ENCODE data around the gene DR1.

Gene DR1

DNA sequence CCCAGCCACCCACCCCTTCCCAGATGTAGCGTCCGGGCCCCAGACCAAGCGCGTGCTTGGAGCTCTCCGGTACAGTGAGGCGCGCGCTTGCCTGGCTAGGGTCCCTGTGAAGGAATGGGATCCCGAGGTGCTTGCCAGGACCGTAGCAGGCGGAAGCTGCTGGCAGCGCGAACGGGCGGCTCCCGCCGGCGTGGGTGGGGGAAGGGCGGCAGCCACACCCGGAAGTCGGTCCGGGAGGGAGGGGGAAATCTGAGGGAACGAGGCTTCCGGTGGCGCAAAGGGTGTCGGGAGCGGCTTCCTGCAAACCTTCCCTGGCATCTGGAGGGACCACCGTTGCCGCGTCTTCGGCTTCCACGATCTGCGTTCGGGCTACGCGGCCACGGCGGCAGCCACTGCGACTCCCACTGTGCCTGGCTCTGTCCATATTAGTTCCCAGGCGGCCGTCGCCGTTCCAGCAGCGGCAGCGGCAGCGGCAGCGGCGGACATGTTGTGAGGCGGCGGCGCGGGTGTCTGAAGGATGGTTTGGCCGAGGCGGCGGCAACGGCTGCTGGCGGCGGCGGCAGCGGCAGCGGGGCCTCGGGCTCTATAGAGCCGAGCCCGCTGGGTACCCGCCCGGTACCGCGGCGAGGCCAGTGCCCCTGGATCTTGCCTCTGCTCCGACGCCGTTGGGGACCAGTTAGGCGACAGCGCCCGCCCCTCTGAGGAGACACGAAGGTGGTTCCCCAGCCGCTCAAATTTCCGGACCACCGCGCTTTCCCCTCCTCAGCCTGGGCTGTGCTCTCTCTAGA is at the start of gene DR1:
Gene DR1, plus strand, starts transcription at position 275 of the 788 bp plus-strand sequence. CDS start 739 bp downstream, outside the sequence.
- Mint-ChIP-seq H3K36me3 (ENCODE audit: low read depth) (peaks cover 32% of the 10 kb centered on the region), H3K9me3 (no peaks in the 10 kb centered on the region), H3K27me3 (no peaks in the 10 kb centered on the region), H3K4me3 (peak within 1 kb of the TSS; percentile 97), H3K4me1 (peaks cover 36% of the 10 kb centered on the region), H3K27ac (peak within 1 kb of the TSS; percentile 97)
- ATAC-seq (peak; percentile 81), DNase-seq (peak; percentile 95)

DNA sequence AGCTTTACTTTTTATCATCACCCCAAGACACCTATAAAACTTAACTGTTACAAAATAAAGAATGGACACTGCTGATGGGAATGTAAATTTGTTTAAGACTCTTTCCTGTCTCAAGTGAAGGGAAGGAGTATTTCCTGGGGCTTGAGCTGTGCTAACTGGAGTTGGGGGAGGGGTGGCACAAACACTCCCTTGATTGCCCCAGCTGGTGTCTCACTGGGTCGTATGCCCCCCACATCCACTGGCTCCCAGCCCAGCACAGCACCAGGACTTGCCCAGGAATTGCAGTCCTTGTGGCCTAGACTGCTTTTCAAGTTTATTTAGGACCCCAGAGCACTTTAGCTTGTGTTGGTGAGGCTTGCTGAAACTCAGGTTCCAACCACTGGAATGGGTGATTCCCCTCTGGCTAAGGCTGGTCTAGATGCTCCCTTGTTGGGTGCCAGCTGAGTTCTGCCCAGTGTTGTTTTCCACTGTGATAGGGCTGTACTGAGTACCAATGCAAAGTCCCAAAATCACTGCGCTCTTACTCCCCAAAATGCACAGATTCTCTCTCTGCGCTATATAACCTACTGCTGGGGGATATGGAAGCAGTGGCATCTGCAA is 49.1 kb upstream of the DR1 start:
- Mint-ChIP-seq H3K27ac (no peak overlapping the region), H3K9me3 (no peaks in the 10 kb centered on the region), H3K4me3 (no peak overlapping the region), H3K4me1 (no peaks in the 10 kb centered on the region), H3K36me3 (ENCODE audit: low read depth) (peaks cover 8% of the 10 kb centered on the region), H3K27me3 (no peaks in the 10 kb centered on the region)
- ATAC-seq (no peak), DNase-seq (no peak)

DNA sequence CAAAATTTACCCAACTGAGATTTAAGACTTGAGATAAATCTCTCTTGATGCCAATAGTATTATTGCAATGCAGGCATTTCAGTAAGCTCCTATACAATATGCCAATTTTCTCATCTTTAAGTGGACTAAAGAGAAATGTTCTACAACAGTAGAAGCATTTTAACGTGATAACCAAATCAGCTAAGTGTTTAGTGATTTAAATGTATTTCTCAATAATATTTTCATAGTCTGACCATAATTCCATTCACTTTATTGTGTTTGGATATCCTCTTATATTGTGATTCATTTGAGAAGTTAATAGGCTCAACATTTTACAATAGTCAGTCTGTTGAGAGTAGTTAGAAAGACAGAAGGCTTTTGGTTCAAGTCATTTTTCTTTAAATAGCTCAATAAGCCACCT is 44.6 kb upstream of the DR1 start:
- no peaks in the 10 kb centered on the region for H3K27me3 Mint-ChIP-seq
- DNase-seq (no peak), ATAC-seq (no peak)
- no peak overlapping the region for H3K4me3 Mint-ChIP-seq
- peaks cover 2% of the 10 kb centered on the region for H3K36me3 Mint-ChIP-seq (ENCODE audit: low read depth)
- no peaks in the 10 kb centered on the region for H3K4me1 Mint-ChIP-seq
- H3K9me3 Mint-ChIP-seq = no peaks in the 10 kb centered on the region
- no peak overlapping the region for H3K27ac Mint-ChIP-seq

DNA sequence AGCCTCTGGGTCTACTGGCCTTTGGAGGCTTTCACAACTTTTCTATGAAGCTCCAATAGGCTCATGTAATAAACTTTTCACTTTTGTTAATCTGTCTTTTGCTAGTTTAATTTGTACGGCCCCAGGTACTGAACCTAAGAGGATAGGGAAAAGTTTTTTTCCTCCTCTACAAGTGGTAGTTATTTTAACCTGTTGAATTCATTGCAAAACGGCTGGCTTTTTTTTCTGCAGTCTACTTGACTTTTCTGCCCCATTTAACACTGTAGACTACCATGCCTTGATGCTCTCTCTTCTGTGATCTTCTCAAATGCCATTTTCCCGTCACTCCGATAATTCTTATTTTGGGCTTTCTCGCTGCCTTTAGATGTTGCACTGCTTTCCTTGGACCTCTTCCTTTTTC is 43.6 kb upstream of the DR1 start:
- Mint-ChIP-seq H3K27me3 (no peaks in the 10 kb centered on the region), H3K4me1 (no peaks in the 10 kb centered on the region)
- ATAC-seq = no peak

DNA sequence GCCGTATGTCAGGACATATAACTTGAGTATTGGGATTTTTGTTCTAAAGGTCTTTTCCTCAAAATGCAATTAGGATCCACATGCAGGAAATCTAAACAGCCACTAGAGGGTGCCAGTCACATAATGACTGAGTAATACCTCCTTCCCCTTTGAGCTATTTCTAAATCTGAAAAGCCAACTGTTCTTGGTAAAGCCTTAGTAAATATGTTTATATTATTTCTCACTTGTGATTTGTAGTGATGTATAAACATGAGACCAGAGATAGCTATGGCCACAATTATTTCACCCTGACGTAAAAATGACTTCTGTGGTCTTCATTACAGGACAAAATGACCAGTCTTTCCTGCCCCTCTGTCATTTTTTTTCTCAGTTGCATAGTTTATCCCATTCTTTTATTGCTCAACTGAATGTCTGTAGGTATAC is 41.0 kb upstream of the DR1 start:
- Mint-ChIP-seq H3K36me3 (ENCODE audit: low read depth) (peaks cover under 1% of the 10 kb centered on the region), H3K4me3 (no peak overlapping the region), H3K4me1 (no peaks in the 10 kb centered on the region), H3K9me3 (no peaks in the 10 kb centered on the region), H3K27ac (no peak overlapping the region), H3K27me3 (no peaks in the 10 kb centered on the region)
- DNase-seq = peak; percentile 39
- peak; percentile 69 for ATAC-seq

More for the DNA sequence above, 43.6 kb upstream of the DR1 start:
- Mint-ChIP-seq H3K4me3 (no peak overlapping the region), H3K9me3 (no peaks in the 10 kb centered on the region), H3K36me3 (ENCODE audit: low read depth) (peaks cover 2% of the 10 kb centered on the region), H3K27ac (no peak overlapping the region)
- DNase-seq = no peak

DNA sequence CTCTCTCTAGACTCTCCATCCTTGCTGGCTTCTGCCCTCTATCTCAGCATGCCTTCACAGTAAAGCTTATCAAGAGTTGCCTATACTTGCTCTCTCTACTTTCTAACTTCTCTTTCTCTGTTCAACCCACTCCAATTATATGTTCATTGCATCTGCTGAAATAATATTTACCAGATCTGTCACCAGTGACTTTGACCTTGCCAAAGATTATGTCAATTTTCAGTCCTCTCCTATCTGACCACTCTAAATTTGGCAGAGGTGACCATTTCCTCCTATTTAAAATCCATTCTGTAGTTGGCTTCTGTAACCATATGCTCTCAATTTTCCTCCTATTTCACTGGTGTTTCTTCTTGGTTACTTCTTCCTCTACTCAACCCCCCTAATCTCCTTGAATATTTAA is 38.8 kb upstream of the DR1 start:
- no peak for ATAC-seq
- Mint-ChIP-seq H3K4me1 (no peaks in the 10 kb centered on the region), H3K36me3 (ENCODE audit: low read depth) (peaks cover 2% of the 10 kb centered on the region), H3K4me3 (no peak overlapping the region), H3K27ac (no peak overlapping the region), H3K9me3 (no peaks in the 10 kb centered on the region), H3K27me3 (no peaks in the 10 kb centered on the region)
- DNase-seq = no peak

DNA sequence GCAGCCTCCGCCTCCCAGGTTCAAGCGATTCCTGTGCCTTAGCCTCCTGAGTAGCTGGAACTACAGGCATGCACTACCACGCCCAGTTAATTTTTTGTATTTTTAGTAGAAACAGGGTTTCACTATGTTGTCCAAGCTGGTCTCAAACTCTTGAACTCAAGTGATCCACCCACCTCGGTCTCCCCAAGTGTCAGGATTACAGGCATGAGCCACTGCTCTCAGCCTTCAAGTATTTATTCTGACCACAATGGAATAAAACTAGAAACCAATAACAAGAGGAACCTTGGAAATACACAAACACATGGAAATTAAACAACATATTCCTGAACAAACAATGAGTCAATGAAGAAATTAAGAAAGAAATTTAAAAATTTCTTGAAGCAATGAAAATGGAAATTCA is 32.7 kb upstream of the DR1 start:
- Mint-ChIP-seq H3K36me3 (ENCODE audit: low read depth) (peaks cover 2% of the 10 kb centered on the region), H3K4me1 (no peaks in the 10 kb centered on the region), H3K4me3 (no peak overlapping the region), H3K27ac (no peak overlapping the region), H3K27me3 (no peaks in the 10 kb centered on the region), H3K9me3 (no peaks in the 10 kb centered on the region)
- DNase-seq = no peak
- no peak for ATAC-seq

DNA sequence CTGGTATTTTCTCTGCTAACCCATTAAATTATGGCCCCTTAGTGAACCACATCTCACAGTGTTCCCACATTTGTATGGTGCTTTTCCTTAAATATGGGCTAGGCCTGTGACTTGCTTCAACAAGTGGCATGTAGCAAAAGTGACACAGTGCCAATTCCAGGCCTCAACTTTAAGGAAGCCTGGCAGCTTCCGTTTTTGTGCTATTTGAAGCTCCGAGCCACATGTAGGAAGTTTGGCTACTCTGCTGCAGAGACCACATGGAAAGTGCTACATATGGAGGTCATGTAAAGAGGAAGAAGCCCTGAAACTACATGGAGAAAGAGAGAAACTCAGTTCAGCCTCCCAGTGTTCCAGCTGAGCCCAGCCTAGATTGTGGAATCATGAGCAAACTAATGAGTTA is 28.5 kb upstream of the DR1 start:
- no peak for ATAC-seq
- no peak overlapping the region for H3K27ac Mint-ChIP-seq

DNA sequence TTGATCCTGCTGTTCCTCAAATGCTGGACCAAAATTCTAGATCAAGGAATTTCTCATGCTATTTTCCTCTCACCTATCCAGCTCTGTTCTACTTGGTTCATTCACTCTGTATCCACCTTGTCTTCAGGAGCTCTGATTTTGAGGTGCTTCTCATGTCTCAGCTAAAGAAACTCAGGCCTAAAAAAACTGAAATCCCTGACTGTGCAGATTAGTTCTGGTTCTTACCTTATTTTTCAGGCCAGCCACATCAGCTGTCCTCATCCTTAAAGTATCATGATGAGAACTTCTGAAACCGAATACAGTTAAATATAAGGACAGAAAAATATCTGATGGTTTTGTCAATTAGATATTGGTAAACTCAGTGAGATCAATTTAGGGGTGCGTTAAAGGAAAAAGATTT is 27.8 kb upstream of the DR1 start:
- no peak for DNase-seq
- Mint-ChIP-seq H3K36me3 (ENCODE audit: low read depth) (no peaks in the 10 kb centered on the region), H3K27ac (no peak overlapping the region), H3K4me1 (no peaks in the 10 kb centered on the region), H3K27me3 (no peaks in the 10 kb centered on the region), H3K4me3 (no peak overlapping the region), H3K9me3 (no peaks in the 10 kb centered on the region)
- ATAC-seq = no peak

More for the DNA sequence above, 28.5 kb upstream of the DR1 start:
- Mint-ChIP-seq H3K9me3 (no peaks in the 10 kb centered on the region), H3K4me1 (no peaks in the 10 kb centered on the region), H3K27me3 (no peaks in the 10 kb centered on the region), H3K4me3 (no peak overlapping the region), H3K36me3 (ENCODE audit: low read depth) (no peaks in the 10 kb centered on the region)
- no peak for DNase-seq

DNA sequence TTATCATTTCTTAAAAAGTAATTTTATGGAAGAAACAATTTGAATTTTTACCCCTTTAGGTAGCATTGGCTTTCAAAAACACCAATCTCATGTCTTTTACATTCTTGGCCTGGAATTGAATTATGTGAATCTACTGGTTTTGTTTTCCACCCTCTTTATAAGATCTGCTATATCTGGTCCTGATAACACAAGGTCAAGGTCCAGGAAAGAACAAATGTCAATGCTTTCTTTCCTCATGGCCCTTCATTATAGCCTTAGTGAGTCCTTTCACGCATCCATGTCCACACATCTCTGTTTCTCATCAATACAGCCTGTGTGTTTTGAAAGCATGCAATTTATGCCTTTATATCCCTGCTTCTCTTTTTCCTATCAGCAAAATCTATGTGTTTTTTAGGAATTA is 24.0 kb upstream of the DR1 start:
- no peak for ATAC-seq
- peaks cover 2% of the 10 kb centered on the region for H3K36me3 Mint-ChIP-seq (ENCODE audit: low read depth)

DNA sequence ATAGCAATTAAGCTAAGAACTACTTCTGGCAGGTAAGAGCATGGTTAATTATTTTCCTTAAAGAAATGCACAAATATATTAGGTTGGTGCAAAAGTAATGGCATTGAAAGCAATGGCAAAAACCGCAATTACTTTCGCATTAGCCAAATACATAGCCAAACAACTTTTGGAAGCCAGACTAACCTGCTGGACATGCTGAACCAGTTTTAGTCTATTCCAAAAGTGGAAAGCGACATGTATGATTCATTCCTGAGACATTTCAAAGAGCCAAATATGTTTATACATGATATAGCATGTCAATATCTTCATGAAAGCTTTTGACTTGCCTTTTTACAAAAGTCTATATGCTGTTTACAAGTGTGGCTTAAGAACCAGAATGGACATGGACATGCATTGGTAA is 23.4 kb upstream of the DR1 start:
- peaks cover 2% of the 10 kb centered on the region for H3K36me3 Mint-ChIP-seq (ENCODE audit: low read depth)
- no peak overlapping the region for H3K4me3 Mint-ChIP-seq
- no peaks in the 10 kb centered on the region for H3K4me1 Mint-ChIP-seq
- H3K27ac Mint-ChIP-seq = no peak overlapping the region
- H3K27me3 Mint-ChIP-seq = no peaks in the 10 kb centered on the region
- ATAC-seq (no peak), DNase-seq (no peak)
- H3K9me3 Mint-ChIP-seq = no peaks in the 10 kb centered on the region

More for the DNA sequence above, 24.0 kb upstream of the DR1 start:
- no peak overlapping the region for H3K4me3 Mint-ChIP-seq
- H3K27ac Mint-ChIP-seq = no peak overlapping the region
- DNase-seq = no peak
- no peaks in the 10 kb centered on the region for H3K27me3 Mint-ChIP-seq
- no peaks in the 10 kb centered on the region for H3K9me3 Mint-ChIP-seq
- no peaks in the 10 kb centered on the region for H3K4me1 Mint-ChIP-seq

DNA sequence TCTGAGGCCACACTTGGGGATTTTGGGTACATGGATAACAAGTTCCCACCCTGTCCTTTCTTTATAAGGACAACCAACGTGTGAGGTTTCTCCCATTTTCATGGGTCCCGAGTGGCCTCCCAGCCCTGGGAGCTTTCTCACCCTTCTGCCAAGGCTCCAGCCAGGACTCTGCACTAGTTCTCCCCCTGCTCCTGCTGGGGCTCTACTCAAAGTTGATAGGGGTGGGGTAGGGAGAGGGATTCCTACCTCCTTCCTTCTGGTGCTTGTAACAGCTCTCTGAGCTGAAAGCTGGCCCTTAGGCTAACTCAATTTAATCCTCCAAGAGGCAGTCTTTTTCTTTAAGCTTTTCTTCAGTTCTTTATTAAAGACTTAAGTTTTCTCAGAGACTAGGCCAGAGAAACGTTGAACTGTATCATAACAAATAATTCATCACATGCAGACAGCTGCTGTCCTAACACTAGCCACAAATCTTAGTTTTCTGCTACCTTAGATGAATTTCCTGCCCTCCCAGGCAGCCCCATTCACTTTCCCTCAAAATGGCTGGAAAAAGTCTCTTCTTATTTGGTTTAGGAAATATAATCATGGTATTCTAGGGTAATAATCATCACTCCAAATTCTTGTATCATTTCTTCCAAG is 22.4 kb upstream of the DR1 start:
- Mint-ChIP-seq H3K4me1 (no peaks in the 10 kb centered on the region), H3K4me3 (no peak overlapping the region), H3K36me3 (ENCODE audit: low read depth) (peaks cover 2% of the 10 kb centered on the region), H3K9me3 (no peaks in the 10 kb centered on the region), H3K27me3 (no peaks in the 10 kb centered on the region), H3K27ac (no peak overlapping the region)
- no peak for ATAC-seq
- DNase-seq = no peak

DNA sequence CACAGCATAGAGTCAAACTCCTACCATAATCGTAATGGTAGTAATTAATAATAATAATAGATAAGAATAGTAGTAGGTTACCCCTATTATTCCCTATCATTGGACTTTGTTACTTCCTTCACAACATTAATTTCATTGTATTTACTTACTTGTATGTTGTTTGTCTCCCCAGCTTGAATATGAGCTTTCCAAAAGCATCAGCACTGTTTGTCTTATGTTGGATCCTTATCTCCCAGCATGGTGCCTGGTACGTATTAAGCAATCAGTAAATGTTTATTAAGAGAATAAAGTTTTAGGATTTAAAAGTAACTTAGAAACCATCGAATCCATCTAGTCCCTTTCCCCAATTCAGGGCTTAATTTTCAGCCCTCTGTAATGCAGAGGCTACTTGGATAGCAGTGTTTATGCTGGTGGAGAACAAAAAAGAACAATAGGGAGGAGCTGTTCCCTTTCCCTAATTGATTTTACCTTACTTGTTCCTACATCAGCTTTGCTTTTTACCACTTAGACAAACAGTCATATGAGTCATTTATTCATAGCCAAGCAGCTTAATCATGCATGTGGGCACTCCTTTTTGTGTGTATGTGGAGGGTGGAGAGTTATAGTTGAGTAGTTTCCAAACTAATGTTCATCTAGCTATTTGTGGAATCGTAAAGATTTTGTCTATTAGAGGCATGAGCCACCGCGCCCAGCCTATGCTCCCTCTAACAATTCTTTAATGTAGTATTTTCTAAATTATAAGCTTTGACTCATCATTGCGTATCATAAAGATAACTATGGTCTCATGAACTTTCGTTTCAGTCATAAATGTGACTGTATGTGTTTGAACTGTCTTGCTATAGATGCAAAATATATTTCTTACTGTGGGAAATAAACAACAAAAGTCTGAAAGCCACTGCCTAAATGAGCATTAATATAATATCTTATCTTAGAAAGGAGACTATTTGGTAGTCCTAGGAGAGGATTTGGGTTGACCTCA is 20.9 kb upstream of the DR1 start:
- Mint-ChIP-seq H3K4me3 (no peak overlapping the region), H3K9me3 (no peaks in the 10 kb centered on the region), H3K27me3 (no peaks in the 10 kb centered on the region), H3K4me1 (no peaks in the 10 kb centered on the region), H3K27ac (no peak overlapping the region), H3K36me3 (ENCODE audit: low read depth) (peaks cover 2% of the 10 kb centered on the region)
- ATAC-seq (no peak), DNase-seq (no peak)
